Hematopoietic multipotent progenitor cell treated with erythropoietin and hydrocortisone succinate and interleukin-3 and kit ligand, for 6 days (in vitro differentiated cells): ENCODE data around the gene SLC4A5.

Experiments
- DNase-seq: peaks from one replicate; pipeline ENCODE4 v3.0.0-alpha.2; 2015

The SLC4A5 gene

GRCh38 chr2:74343316-74343715 is at the start of gene SLC4A5:
Gene SLC4A5, minus strand, starts transcription at chr2:74343416. Its CDS starts 28,393 bp downstream, at chr2:74315023.
- no peak for DNase-seq

GRCh38 chr2:74392449-74392743 is 49.2 kb upstream of the SLC4A5 start:
- DNase-seq: no peak

- DNase-seq: peak; percentile 96
These were observed 48.6 kb upstream of the SLC4A5 start for GRCh38 chr2:74391580-74392448.

GRCh38 chr2:74391209-74391579 is 48.0 kb upstream of the SLC4A5 start:
- DNase-seq: peak; percentile 38

GRCh38 chr2:74390606-74391005 is 47.4 kb upstream of the SLC4A5 start:
- DNase-seq: no peak

GRCh38 chr2:74387346-74387745 is 44.1 kb upstream of the SLC4A5 start:
- DNase-seq: no peak

GRCh38 chr2:74385396-74385795 is 42.2 kb upstream of the SLC4A5 start:
- peak; percentile 30 for DNase-seq

- no peak for DNase-seq
These were observed 40.8 kb upstream of the SLC4A5 start for GRCh38 chr2:74384051-74384450.

GRCh38 chr2:74383254-74383653 is 40.0 kb upstream of the SLC4A5 start:
- no peak for DNase-seq

- no peak for DNase-seq
These were observed 38.5 kb upstream of the SLC4A5 start for GRCh38 chr2:74381751-74382150.

- DNase-seq: peak; percentile 52
These were observed 36.9 kb upstream of the SLC4A5 start, which contains the start of gene DCTN1 for GRCh38 chr2:74379851-74380789. Gene DCTN1, minus strand, starts transcription at chr2:74380311. Its CDS starts 274 bp downstream, at chr2:74380037.

GRCh38 chr2:74378007-74378406 is 34.8 kb upstream of the SLC4A5 start:
- DNase-seq: no peak

GRCh38 chr2:74375838-74376237 is 32.6 kb upstream of the SLC4A5 start:
- peak; percentile 15 for DNase-seq

- DNase-seq: peak; percentile 13
These were observed 31.4 kb upstream of the SLC4A5 start for GRCh38 chr2:74374509-74375205.

- no peak for DNase-seq
These were observed 30.8 kb upstream of the SLC4A5 start for GRCh38 chr2:74373985-74374384.

- DNase-seq: no peak
These were observed 30.0 kb upstream of the SLC4A5 start for GRCh38 chr2:74373221-74373676.

GRCh38 chr2:74372674-74373073 is 29.5 kb upstream of the SLC4A5 start:
- DNase-seq: no peak

GRCh38 chr2:74371421-74371820 is 28.2 kb upstream of the SLC4A5 start:
- DNase-seq: no peak

GRCh38 chr2:74369976-74370375 is 26.8 kb upstream of the SLC4A5 start:
- no peak for DNase-seq

- no peak for DNase-seq
These were observed 25.3 kb upstream of the SLC4A5 start for GRCh38 chr2:74368499-74368898.

GRCh38 chr2:74367789-74368188 is 24.6 kb upstream of the SLC4A5 start:
- no peak for DNase-seq

GRCh38 chr2:74366036-74366435 is 22.8 kb upstream of the SLC4A5 start:
- DNase-seq: no peak
